A673 (cell line): ENCODE measurements around the gene NAALADL2. TPM values are rescaled to one million over a fixed set of nuclear protein-coding genes. Genes with fewer than 3 reads are reported as not detected.

ENCODE experiments used
- BruUV-seq: library from RNA; stranded (reverse); fragments of 400-500 nt; replicated peaks from 2 replicates; lab custom pipeline; 2021; lab: Mats Ljungman, UMichigan
- CTCF ChIA-PET: fragments of 300-600 bp; sonication (Branson Sonifier 250); formaldehyde crosslinking; loops from one replicate; lab custom pipeline; 2022; ENCODE audit warnings: antibody characterized with exemption; lab: Charles Lee
- POLR2A ChIA-PET: fragments of 300-600 bp; sonication (Branson Sonifier 250); formaldehyde crosslinking; loops from one replicate; lab custom pipeline; 2022; ENCODE audit warnings: antibody characterized with exemption; ENCODE audit not compliant: low non-redundant PET; lab: Charles Lee
- DNase-seq: peaks from one replicate; pipeline ENCODE4 v3.0.0-alpha.2; 2015; ENCODE audit warnings: low spot score
- H3K27ac ChIP-seq: fragments of 200-600 bp; sonication (generic); 2 replicates; pipeline ENCODE4 v1.5.1; 2016; ENCODE audit warnings: mixed run types, low read depth, mild to moderate bottlenecking, mixed read lengths, antibody characterized with exemption, low read length; ENCODE audit not compliant: poor library complexity, severe bottlenecking
- H3K27me3 ChIP-seq: fragments of 200-600 bp; sonication (generic); replicated peaks from 2 replicates; pipeline ENCODE4 v1.6.1; 2017; ENCODE audit warnings: mixed run types, low read depth, mild to moderate bottlenecking, mixed read lengths, antibody characterized with exemption, low read length; ENCODE audit not compliant: insufficient read depth, poor library complexity
- H3K36me3 ChIP-seq: fragments of 200-600 bp; sonication (generic); 2 replicates; pipeline ENCODE4 v1.6.1; 2016; ENCODE audit warnings: mixed run types, mild to moderate bottlenecking, mixed read lengths, antibody characterized with exemption, low read length; ENCODE audit not compliant: insufficient read depth, poor library complexity, severe bottlenecking
- H3K4me1 ChIP-seq: fragments of 200-600 bp; sonication (generic); 2 replicates; pipeline ENCODE4 v1.6.1; 2017; ENCODE audit warnings: mixed run types, mild to moderate bottlenecking, mixed read lengths, antibody characterized with exemption, low read length; ENCODE audit not compliant: insufficient read depth, poor library complexity, severe bottlenecking
- H3K4me3 ChIP-seq: fragments of 200-600 bp; sonication (generic); 2 replicates; pipeline ENCODE4 v1.5.1; 2016; ENCODE audit warnings: low read depth, mixed run types, mild to moderate bottlenecking, mixed read lengths, low read length; ENCODE audit not compliant: poor library complexity, severe bottlenecking
- H3K9me3 ChIP-seq: fragments of 200-600 bp; sonication (generic); 2 replicates; pipeline ENCODE4 v1.6.1; 2016; ENCODE audit warnings: mixed run types, low read depth, mild to moderate bottlenecking, mixed read lengths, antibody characterized with exemption, low read length; ENCODE audit not compliant: poor library complexity, severe bottlenecking
- EZH2 ChIP-seq: fragments of 200-600 bp; sonication (generic); IDR thresholded peaks from 2 replicates; pipeline ENCODE4 v1.6.1; 2017; ENCODE audit warnings: borderline replicate concordance, low read depth, mild to moderate bottlenecking, mixed read lengths, antibody characterized with exemption, low read length; ENCODE audit not compliant: poor library complexity, severe bottlenecking
- intact Hi-C: fragments of 100-400 bp; cut with micrococcal nuclease; formaldehyde crosslinking; loops from one replicate; pipeline ENCODE4 v1.10.0; 2022; ENCODE audit not compliant: unreplicated experiment
- total RNA-seq: library from RNA; stranded (reverse); gene quantifications from 2 replicates; pipeline ENCODE4 v1.2.3, GENCODE V29; 2021
- TF ChIP-seq, protein P1 (sequence below): fragments of 300-800, 200-600 bp; sonication (generic); conservative IDR thresholded peaks from 2 replicates; pipeline ENCODE4 v1.5.1; 2017; ENCODE audit warnings: low read depth, mild to moderate bottlenecking, antibody characterized with exemption, low read length, moderate library complexity, mixed read lengths

Gene NAALADL2
- total RNA-seq, 1 experiment from 2014 or later = 0.64 TPM

- ChIA-PET POLR2A (no interaction called here), CTCF (no interaction called here)
Observed at GRCh38 chr3:175091426-175092114, 232.4 kb downstream of the NAALADL2 start.

DNA sequence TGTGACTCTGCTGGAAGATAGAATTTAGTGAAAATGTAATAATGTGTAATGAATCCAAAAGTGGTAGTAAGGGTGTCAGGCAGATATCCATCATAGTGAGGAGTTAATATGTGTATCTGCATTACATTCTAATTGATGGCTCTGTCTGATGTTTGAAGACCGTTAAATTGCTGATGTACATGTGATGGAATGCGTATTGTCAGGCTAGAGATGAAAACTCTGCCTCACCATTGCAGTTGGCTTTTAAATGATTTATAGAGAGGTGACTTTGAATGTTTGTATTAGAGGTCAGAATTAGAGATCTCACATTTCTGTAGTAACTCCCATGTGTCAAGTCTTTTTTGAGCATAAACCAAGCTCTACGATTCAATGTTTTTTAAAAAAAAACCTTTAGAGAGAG, 234.6 kb downstream of the NAALADL2 start:
- no peak overlapping the region for H3K27ac ChIP-seq
- H3K4me1 ChIP-seq = no peaks in the 10 kb centered on the region
- ChIA-PET CTCF (no interaction called here), POLR2A (no interaction called here)
- no peak for DNase-seq
- no peaks in the 10 kb centered on the region for H3K9me3 ChIP-seq
- intact Hi-C loops = no loop called here
- no peaks in the 10 kb centered on the region for H3K27me3 ChIP-seq
- no peaks in the 10 kb centered on the region for H3K36me3 ChIP-seq
- no peak for TF ChIP-seq EZH2
- TF ChIP-seq, protein P1, sequence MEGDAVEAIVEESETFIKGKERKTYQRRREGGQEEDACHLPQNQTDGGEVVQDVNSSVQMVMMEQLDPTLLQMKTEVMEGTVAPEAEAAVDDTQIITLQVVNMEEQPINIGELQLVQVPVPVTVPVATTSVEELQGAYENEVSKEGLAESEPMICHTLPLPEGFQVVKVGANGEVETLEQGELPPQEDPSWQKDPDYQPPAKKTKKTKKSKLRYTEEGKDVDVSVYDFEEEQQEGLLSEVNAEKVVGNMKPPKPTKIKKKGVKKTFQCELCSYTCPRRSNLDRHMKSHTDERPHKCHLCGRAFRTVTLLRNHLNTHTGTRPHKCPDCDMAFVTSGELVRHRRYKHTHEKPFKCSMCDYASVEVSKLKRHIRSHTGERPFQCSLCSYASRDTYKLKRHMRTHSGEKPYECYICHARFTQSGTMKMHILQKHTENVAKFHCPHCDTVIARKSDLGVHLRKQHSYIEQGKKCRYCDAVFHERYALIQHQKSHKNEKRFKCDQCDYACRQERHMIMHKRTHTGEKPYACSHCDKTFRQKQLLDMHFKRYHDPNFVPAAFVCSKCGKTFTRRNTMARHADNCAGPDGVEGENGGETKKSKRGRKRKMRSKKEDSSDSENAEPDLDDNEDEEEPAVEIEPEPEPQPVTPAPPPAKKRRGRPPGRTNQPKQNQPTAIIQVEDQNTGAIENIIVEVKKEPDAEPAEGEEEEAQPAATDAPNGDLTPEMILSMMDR = no peak
- H3K4me3 ChIP-seq = no peak overlapping the region
- no TSS peak for BruUV-seq

More at GRCh38 chr3:175091426-175092114, 232.4 kb downstream of the NAALADL2 start:
- intact Hi-C loops = no loop called here
- Histone ChIP-seq H3K27me3 (no peaks in the 10 kb centered on the region), H3K4me3 (no peak overlapping the region), H3K27ac (no peak overlapping the region), H3K9me3 (no peaks in the 10 kb centered on the region), H3K36me3 (no peaks in the 10 kb centered on the region), H3K4me1 (no peaks in the 10 kb centered on the region)
- BruUV-seq = no TSS peak
- TF ChIP-seq, protein P1 = no peak
- no peak for TF ChIP-seq EZH2
- no peak for DNase-seq

DNA sequence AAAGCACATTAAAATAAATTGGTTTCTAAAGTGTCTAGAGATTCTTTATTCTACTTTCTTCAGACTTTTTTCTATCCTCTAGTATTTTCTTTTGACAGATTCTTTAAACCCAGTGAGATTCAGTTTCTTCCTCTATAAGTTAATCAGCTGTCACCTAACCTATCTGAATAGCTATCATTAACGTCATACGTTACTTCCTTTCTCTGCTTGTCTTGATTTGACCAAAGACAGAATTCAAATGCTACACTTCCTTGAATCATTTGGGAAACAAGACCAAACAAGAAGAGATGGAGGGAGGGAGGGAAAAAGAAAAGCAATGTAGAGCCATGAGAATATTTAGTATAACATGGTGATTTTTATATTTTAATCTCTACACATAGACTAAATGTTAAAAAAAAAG, 235.2 kb downstream of the NAALADL2 start:
- BruUV-seq = no TSS peak
- H3K36me3 ChIP-seq = no peaks in the 10 kb centered on the region
- DNase-seq = no peak
- H3K9me3 ChIP-seq = no peaks in the 10 kb centered on the region
- ChIA-PET POLR2A (no interaction called here), CTCF (no interaction called here)
- H3K27ac ChIP-seq = no peak overlapping the region
- intact Hi-C loops = no loop called here
- H3K4me1 ChIP-seq = no peaks in the 10 kb centered on the region
- TF ChIP-seq, protein P1 = no peak
- TF ChIP-seq EZH2 = no peak
- H3K4me3 ChIP-seq = no peak overlapping the region
- H3K27me3 ChIP-seq = no peaks in the 10 kb centered on the region
